GM12874 (cell line): ENCODE data around the gene CBL.

Source experiments
- CTCF ChIP-seq: IDR thresholded peaks from 2 replicates; pipeline ENCODE4 v1.5.1; 2011; ENCODE audit warnings: low read depth, mild to moderate bottlenecking, control low read depth, low read length, moderate library complexity; ENCODE audit not compliant: insufficient read depth

CBL gene

GRCh38 chr11:119300198-119300964, 94.2 kb downstream of the CBL start:
- TF ChIP-seq CTCF, result no peak

- TF ChIP-seq CTCF, result no peak
Observed at GRCh38 chr11:119303227-119303718, 97.1 kb downstream of the CBL start.

- TF ChIP-seq CTCF, result no peak
Observed at GRCh38 chr11:119305556-119306372, 99.6 kb downstream of the CBL start.

GRCh38 chr11:119306373-119306890, 100.3 kb downstream of the CBL start:
- no peak for TF ChIP-seq CTCF

GRCh38 chr11:119307219-119307618, 101.1 kb downstream of the CBL start:
- TF ChIP-seq CTCF, result no peak

- TF ChIP-seq CTCF, result no peak
Observed at GRCh38 chr11:119307974-119308373, 101.8 kb downstream of the CBL start.

- TF ChIP-seq CTCF, result no peak
Observed at GRCh38 chr11:119309411-119309810, 103.3 kb downstream of the CBL start.
